Stimulated activated CD8-positive, alpha-beta memory T cell treated with anti-CD3 and anti-CD28 coated beads, Interleukin-4, amount 100 ng/mL, for 1 hour (primary cell): ENCODE measurements around the gene EGLN1.

Experiments used
- DNase-seq, 2 donors: peaks; one replicate each; pipeline ENCODE4 v3.0.0-alpha.2; 2020; ENCODE audit warnings: low read depth in 2 of 2, low spot score in 1 of 2

The EGLN1 gene

DNA sequence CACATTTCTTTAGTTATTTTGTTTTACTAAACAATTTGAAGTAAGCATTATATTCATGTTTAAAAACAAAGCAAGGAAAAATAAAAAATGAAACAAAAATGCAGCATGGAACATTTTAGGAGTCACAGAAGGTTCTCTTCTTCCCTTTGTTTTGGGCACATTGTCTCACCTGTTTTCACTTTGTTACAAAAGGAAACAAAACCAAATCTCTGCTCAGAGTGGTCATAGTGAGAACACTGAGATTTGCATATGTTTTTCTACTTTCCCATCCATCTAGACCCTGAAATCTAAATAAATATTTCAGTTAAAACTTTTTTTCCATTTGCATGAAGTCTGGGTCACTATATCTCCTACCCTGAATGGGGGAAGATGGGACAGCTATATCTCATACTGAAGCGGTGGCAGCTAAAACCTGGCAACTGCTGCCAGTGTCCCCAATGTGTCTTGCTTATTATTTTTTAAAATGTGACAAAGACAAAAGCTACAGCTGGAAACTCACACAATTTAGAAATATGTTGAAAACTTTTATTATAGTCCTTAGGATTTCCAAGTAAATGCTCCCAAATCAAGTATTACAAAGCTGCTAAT lies 87.9 kb downstream of the EGLN1 start:
- DNase-seq: no peak

DNA sequence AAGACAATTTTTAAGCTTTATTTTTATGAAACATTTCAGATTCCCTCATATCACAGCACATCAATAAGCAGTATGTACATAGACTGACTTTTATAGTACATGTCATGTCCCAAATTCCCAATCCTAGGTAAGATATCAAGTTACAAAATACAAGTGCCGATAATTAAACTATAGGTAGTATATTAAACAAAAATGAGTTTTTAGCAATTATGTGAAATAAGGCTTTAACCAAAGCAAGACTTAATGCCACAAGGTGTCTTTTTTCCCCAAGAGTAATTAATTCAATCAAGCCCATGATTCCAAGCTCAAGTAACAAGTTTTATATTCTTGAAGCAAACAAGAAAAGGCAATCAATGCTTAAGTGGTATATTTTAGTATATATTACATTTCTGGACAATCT lies 89.3 kb downstream of the EGLN1 start:
- DNase-seq: no peak

DNA sequence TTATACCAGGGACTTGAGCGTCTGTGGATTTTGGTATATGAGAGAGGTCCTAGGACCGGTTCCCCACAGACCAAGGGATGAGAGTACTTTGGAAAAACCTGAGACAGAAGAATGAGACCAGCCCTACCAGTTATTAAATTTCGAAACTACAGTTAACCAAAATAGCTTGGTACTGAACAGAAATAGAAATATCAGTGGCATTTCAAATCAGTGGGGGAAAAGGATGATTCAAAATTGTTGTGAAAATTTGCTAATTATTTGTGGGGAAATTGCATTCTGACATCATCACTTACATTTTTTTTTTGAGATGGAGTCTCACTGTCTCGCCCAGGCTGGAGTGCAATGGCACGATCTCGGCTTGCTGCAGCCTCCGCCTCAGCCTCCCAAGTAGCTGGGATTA lies 92.6 kb downstream of the EGLN1 start:
- DNase-seq: no peak

DNA sequence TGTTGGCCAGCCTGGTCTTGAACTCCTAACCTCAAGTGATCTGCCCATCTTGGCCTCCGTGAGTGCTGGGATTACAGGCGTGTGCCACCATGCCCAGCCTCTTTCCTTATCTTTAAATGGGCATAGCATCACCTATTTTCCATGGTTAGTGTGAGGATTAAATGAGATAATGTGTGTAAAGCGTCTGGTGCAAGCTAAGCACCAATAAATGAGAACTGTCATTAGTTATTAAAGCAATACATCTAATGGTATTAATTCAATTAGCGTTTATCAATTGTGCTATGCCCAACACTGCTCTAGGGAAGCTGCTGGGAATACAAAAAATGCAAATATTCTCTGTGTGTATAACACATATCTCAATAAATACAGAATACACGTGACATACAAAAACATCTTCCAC lies 94.5 kb downstream of the EGLN1 start:
- no peak for DNase-seq

DNA sequence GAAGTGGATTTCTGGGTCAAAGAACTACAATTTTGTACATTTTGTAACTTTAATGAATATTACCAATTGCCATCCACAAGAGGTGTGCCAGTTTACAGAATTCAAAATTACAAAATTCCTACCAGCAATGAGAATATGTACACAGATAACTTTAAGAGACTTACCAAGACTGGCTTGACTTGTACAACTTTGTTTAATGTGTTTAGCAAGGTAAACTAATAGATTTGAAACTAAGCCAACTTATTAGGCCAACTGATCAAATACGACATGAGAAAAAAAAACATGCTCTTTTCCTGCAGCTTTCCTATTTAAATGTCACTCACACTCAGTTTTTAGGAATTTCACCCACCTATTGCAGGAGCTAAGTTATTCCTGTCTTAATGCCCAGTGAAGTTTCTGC lies 95.8 kb downstream of the EGLN1 start:
- no peak for DNase-seq

DNA sequence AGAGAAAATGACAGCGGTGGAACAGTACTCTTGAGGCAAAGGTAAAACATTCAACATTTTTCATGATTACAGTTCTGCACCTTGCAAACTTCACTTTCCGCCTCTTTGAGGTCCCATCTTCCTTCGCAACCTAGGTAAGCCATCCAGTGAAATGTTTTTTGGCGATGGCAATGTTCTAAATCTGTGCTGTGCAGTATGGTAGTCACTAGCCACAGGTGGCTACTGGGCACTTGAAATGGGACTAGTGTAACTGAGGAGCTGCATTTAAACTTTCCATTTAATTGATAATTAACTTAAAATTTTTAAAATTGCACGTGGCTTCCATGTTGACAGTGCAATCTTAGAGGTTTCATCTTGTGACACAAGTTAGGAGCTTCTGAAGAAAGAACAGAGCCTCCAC lies 97.4 kb downstream of the EGLN1 start:
- no peak for DNase-seq

DNA sequence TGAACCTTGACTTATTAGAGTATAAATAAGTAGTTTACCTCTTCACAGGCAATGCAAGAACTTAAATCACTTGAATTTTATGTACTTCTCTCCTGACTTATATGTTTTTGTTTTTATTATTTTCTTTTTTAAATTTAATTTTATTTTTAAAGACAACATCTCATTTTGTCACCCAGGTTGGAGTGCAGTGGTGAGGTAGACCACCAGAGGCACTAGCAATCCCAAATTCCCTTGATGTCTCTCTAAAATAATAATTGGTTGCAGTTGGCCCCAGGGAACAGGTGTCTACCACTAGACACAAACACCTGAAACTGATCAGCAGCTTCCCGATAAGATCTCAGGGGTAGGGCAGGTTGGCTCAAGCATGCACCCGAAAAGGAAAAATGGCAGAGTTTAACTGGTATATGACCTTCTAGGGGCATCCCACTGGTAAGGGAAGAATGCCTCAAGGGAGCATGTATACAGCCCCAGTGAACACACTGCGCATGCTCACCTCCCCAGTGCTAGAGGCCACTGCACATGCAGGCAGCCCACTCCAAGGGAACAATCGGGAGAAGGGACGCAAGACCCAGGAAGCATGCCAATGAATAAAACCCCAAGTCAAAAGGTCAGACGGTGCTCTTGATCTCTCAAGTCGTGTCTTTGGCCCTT lies 99.1 kb downstream of the EGLN1 start:
- DNase-seq: no peak

DNA sequence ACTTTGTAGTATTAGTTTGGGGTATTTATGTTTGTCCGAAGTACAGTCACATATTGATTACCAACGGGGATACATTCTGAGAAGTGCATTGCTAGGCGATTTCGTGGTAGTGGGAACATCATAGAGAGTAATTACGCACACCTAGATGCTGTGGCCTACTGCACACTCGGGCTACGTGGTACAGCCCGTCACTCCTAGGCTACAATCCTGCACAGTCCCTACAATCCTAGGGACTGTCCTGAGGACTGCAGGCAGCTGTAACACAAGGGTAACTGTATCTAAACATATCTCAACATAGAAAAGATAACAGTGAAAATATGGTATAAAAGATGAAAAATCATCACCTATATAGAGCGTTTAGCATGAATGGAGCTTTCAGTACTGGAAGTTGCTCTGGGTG lies 103.0 kb downstream of the EGLN1 start:
- no peak for DNase-seq

DNA sequence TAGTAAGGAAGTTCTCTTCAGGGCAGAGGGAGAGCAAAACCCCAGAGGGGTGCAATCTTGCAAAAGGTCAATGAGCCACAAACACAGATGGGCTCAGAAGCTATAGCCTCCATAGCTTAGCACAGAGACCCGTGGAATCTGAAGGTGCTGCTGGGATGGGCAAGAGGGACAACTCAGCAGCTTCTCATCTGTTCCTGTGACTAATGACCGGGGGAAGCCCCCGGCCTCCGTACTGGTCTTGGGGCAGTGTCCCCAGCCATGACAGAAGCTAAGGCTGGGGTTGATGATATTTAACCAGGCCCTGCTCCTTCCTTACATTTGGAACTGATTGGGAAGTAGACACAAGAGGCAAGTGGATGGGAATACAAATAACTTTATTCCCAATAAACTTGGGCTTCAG lies 103.5 kb downstream of the EGLN1 start:
- DNase-seq: no peak

DNA sequence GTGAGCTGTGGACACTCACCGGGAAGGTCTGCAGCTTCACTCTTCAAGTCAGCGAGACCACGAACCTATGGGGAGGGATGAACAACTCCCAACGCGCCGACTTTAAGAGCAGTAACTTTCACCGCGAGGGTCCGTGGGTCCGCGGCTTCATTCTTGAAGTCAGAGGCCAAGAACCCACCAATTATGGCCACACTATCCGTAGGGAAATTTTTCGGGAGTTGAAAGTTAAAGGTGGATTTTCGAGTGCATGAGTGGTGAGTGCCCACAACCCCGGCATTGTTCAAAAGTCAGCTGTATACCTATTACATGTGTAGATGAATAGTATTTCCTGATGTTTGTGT lies 104.1 kb downstream of the EGLN1 start:
- no peak for DNase-seq

DNA sequence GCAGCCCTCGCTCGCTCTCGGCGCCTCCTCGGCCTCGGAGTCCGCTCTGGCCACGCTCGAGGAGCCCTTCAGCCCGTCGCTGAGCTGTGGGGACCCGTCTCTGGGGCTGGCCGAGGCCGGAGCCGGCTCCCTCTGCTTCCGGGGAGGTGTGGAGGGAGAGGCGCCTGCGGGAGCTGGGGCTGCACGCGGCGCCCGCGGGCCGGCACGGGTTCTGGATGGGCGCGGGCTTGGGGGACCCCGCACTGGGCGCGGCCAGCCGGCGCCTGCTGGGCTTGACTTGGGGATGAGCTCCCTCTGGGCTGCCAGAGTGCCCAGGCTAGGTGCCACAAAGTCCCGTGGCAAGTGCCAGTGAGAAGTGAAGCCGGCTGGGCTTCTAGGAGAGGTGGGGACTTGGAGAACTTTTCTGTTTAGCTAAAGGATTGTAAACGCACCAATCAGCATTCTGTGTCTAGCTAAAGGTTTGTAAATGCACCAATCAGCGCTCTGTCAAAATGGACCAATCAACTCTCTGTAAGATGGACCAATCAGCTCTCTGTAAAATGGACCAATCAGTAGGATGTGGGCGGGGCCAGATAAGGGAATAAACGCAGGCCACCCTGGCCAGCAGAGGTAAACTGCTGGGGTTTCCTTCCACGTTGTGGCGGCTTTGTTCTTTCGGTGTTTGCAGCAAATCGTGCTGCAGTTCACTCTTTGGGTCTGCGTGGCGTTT lies 104.6 kb downstream of the EGLN1 start:
- no peak for DNase-seq

DNA sequence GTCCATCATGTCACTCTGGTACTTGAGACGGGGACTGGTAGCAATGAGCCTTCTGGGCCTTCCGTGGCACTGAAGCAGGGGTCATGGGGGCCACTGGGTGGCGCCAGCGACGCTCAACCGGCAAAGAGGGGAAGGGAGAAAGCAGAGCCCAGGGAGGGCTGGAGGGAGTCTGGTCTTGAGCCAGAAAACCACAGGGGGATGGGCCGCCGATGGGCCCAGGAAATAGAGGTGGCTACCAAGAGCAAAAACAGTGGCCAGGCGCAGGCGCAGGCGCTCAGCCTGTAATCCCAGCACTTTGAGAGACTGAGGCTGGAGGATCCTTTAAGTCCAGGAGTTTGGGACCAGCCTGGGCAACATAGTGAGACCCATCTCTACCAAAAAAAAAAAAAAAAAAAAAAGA lies 106.2 kb downstream of the EGLN1 start:
- DNase-seq: peak in 1 of 2 donors; percentile 6
